NCI-H146 (cell line): ENCODE results near the gene POP7.
"Not testable (repeated sequence)": the region's sequence is repeated elsewhere in the genome, so short reads cannot be mapped to it uniquely, and the experiment has no call there.

Experiments used
- DNase-seq: peaks from one replicate; lab custom pipeline; 2025; lab: John Stamatoyannopoulos, UW

The POP7 gene

GRCh38 chr7:100692578-100692961 lies 13.4 kb upstream of the POP7 start:
- DNase-seq = no peak

DNA sequence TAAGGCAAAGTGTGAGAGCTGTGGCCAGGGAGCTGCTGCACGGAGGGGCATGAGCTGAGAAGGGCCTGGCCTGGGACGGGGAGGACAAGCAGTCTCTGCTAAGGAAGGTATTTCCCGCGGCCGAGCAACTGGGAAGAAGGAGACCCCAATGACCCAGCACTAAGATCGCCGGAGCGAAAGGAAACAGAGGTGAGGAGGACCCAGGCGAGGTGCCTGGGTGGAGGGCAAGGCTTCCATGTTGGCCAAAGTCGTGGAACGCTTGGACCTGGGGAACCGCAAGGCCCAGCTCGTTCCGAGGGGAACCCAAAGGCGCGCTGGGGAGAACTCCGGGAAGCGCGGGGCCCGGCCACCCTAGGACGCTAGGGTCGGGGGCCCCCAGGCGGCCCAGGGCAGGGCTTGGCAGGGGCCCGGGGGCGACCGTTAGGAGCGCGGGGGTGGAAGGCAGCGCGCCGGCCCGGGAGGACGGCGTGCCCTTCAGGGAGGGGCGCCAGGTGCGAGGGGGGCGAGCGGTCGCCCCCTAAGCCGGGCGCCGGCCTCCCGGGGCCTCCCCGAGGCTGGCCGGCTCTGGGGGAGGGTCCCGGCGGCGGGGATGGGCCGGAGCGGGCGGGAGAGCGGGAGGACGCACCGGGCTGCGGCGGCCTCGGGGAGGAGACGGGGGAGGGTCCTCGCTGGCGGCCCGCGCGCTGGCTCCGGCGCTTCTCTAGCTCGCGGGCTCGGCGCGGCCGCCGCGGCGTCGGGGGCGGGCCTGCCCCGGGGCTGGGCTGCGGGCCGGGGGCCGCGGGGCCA lies 12.4 kb upstream of the POP7 start:
- DNase-seq = peak; percentile 42

DNA sequence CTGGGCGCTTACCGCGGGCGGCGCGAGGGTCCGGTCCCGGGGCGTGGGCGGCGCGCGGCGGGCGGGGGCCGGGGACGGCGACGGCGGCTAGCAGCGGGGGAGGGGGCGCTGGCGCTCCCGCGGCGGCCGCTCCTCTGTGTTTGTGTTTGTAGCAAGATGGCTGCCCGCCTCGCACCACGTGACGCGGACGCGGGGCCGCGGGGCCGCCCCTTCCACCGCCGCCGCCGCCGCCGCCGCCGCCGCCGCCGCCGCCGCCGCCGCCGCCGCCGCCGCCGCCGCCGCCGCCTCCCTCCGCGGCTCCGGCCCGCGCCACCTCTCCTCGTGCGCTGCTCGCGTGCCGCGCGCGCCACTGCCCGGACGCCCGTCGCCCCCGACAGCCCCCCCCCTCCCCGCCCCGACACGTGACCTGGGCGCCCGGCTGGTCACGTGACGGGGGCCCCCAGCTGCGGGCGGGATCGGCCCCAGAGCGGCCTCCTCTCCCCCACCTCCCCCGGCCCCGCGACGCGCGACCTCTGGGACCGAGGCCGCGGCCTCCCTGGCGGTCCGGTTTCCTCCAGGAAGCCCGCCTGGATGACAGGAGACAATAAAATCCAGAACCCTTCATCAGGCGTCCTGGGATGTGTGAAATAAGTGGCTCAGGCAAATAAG lies 11.7 kb upstream of the POP7 start, which contains the start of gene GIGYF1:
TSS of gene GIGYF1 (minus strand) at position 153 of the 648 bp plus-strand sequence. CDS start 6,012 bp downstream, outside the sequence.
- DNase-seq = peak; percentile 78

DNA sequence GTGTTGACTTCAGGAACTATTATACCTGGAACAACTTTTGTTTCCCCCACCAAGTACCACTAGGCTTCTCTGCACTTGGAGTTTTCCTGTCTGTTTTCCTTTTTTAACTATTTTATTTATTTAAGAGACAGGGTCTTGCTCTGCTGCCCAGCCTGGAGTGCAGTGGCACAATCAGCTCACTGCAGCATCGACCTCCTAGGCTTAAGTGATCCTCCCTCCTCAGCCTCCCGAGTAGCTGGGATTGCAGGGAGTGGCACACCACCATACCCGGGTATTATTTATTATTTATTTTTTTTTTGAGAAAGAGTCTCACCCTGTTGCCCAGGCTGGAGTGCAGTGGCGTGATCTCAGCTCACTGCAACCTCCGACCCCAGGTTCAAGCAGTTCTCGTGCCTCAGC lies 9.8 kb upstream of the POP7 start:
- no peak for DNase-seq

DNA sequence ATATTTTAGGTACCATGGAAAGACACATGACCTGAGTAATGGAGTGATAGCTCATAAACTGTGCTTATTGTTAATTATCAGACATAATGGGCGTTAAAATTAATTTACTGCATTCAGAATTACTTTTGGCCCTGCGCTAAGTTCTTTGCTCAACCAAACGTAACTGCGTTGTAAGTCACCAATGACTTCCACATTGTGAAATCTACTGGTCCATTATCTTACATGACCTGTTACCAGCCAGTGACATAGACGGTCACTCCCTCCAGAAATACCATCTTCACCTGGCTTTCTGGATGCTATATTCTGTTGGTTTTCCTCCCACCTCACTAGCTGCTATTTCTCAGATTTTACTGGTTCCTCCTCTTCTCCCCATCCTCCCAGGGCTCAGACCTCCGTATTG lies 6.9 kb upstream of the POP7 start:
- no peak for DNase-seq

- not testable (repeated sequence) for DNase-seq
Measured at GRCh38 chr7:100701089-100701488, 4.8 kb upstream of the POP7 start.

DNA sequence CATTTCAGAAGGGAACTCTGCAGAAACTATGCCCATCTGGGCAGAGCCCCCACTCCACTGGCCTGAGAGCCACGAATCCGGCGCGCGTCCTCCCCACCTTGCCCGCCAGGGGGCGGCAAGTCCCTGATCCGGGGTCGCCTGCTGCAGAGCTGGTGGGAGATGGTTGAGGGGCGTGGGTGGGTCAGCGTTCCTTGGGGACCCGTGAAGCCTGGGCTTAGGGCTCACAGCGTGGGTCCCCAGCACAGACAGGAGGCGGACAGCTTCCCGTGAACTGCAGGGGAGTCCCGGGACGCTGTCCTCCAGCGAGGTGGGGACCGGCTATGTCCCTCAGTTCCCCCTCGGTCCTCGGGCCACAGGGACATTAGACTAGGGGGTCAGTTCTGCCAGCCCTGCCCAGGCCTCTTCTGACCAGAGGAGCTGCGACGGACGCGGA lies 585 bp upstream of the POP7 start:
- peak; percentile 67 for DNase-seq

DNA sequence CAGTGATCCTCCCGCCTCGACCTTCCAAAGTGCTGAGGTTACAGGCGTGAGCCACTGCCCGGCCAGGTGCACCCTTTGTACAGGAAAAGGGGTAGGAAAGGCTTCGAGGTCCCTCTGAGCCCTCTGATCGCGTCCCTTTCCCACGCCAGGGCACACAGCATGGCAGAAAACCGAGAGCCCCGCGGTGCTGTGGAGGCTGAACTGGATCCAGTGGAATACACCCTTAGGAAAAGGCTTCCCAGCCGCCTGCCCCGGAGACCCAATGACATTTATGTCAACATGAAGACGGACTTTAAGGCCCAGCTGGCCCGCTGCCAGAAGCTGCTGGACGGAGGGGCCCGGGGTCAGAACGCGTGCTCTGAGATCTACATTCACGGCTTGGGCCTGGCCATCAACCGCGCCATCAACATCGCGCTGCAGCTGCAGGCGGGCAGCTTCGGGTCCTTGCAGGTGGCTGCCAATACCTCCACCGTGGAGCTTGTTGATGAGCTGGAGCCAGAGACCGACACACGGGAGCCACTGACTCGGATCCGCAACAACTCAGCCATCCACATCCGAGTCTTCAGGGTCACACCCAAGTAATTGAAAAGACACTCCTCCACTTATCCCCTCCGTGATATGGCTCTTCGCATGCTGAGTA lies 871 bp downstream of the POP7 start:
- peak; percentile 17 for DNase-seq

GRCh38 chr7:100708395-100708794 lies 2.5 kb downstream of the POP7 start:
- no peak for DNase-seq

DNA sequence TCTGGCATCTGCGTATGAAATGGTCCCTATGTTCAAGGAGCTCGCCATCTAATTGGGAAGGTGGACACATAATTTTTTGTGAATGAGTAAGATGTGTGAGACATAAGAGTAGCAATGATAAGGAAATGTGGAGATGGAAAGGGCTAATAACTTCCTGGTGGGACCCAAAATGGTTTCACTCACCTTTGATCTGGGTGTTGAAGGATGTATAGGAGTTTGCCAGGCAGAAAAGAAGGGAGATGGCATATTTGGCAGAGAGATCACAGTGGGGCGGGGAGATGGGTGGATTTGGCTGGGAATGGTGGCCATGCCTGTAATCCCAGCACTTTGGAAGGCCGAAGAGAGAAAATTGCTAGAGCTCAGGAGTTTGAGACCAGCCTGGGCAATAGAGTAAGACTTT lies 4.5 kb downstream of the POP7 start:
- no peak for DNase-seq

DNA sequence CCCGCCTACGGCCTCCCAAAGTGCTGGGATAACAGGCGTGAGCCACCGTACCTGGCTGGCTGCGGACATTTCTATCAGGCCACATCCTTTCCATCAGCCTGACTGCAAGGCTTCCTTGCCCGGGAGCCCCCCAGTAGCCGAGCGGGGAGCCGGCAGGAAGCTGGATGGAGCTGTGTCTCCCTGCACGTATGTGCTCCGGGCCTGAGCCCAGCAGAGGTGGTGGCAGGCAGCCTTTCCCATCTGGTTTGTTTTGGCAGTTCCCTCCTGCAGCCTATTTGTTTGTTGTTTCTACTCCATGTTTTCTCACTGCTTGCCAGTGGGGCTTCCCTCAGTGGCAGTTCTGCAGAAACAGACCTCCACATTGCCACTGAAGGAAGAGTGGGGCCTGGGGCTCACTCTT lies 5.4 kb downstream of the POP7 start:
- DNase-seq = no peak

DNA sequence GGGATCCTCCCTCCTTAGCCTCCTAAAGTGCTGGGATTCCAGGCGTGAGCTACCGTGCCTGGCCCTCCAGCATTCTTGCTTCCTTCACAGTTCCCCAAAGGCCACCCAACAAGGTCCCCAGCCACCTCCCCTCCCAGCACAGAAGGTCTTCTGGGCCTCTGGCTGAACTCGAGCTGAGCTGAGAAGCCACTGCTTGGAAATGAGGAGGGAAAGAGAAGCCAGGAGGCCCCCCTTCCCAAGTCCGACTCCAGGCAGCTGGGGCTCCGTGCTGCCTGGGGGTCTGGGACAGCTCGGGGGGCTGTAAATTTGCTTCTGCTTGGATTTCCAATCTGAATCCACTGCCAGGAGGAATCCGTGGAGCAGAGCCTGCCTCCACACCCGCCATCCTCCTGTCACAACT lies 8.8 kb downstream of the POP7 start:
- DNase-seq = no peak

GRCh38 chr7:100717073-100717472 lies 11.2 kb downstream of the POP7 start:
- not testable (repeated sequence) for DNase-seq

DNA sequence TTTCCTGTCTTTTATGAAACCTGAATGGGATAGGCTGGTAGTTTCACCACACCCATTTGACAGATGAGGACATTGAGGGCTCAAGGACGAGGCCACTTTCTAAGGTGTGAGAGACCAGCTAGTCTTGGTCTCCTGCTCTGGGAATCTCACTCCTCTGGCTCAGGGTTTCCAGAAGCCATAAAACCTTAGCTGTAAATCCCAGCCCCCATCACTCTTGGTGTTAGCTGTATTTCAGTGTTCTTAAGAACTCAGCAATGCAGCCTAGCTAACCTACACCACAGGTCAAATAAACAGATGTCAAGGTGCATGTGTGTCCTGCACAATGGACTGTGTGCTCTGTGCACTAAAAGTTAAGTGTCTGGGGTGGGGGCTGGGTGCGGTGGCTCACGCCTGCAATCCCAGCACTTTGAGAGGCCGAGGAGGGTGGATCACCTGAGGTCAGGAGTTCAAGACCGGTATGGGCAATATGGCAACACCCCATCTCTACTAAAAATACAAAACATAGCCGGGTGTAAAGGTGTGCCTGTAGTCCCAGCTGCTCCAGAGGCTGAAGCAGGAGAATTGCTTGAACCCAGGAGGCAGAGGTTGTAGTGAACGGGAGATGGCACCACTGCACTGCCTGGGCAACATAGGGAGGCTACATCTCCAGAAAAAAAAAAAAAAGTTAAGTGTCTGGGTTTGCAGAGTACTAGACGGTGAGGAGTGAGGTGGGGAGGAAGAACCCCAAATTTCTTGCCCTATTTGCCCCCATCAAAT lies 13.8 kb downstream of the POP7 start:
- no peak for DNase-seq

GRCh38 chr7:100720279-100720670 lies 14.4 kb downstream of the POP7 start, which contains the start of gene EPO:
Gene EPO (plus strand): TSS chr7:100720468. CDS start chr7:100720981, 513 bp downstream.
- DNase-seq = no peak

DNA sequence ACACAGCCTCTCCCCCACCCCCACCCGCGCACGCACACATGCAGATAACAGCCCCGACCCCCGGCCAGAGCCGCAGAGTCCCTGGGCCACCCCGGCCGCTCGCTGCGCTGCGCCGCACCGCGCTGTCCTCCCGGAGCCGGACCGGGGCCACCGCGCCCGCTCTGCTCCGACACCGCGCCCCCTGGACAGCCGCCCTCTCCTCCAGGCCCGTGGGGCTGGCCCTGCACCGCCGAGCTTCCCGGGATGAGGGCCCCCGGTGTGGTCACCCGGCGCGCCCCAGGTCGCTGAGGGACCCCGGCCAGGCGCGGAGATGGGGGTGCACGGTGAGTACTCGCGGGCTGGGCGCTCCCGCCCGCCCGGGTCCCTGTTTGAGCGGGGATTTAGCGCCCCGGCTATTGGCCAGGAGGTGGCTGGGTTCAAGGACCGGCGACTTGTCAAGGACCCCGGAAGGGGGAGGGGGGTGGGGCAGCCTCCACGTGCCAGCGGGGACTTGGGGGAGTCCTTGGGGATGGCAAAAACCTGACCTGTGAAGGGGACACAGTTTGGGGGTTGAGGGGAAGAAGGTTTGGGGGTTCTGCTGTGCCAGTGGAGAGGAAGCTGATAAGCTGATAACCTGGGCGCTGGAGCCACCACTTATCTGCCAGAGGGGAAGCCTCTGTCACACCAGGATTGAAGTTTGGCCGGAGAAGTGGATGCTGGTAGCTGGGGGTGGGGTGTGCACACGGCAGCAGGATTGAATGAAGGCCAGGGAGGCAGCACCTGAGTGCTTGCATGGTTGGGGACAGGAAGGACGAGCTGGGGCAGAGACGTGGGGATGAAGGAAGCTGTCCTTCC lies 15.0 kb downstream of the POP7 start:
- DNase-seq = no peak

- DNase-seq = no peak
Measured at GRCh38 chr7:100721505-100721812, 15.5 kb downstream of the POP7 start.

DNA sequence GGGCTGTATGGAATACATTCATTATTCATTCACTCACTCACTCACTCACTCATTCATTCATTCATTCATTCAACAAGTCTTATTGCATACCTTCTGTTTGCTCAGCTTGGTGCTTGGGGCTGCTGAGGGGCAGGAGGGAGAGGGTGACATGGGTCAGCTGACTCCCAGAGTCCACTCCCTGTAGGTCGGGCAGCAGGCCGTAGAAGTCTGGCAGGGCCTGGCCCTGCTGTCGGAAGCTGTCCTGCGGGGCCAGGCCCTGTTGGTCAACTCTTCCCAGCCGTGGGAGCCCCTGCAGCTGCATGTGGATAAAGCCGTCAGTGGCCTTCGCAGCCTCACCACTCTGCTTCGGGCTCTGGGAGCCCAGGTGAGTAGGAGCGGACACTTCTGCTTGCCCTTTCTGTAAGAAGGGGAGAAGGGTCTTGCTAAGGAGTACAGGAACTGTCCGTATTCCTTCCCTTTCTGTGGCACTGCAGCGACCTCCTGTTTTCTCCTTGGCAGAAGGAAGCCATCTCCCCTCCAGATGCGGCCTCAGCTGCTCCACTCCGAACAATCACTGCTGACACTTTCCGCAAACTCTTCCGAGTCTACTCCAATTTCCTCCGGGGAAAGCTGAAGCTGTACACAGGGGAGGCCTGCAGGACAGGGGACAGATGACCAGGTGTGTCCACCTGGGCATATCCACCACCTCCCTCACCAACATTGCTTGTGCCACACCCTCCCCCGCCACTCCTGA lies 16.7 kb downstream of the POP7 start:
- no peak for DNase-seq

DNA sequence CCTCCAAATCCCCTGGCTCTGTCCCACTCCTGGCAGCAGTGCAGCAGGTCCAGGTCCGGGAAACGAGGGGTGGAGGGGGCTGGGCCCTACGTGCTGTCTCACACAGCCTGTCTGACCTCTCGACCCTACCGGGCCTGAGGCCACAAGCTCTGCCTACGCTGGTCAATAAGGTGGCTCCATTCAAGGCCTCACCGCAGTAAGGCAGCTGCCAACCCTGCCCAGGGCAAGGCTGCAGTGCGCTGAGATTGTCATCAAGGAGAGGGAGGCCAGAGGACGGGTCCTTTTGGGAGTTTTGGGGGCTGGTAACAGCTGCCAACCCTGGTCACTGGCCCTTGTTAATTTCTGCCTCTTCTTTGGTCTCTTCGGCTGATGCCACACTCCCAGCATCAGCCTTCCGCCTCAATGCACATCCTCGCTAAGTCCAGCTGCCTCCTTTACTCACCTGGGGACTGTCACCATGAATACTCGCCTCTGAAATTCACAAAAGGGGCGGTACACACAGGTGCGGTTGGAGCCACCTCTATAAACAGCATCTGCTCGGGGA lies 17.9 kb downstream of the POP7 start:
- peak; percentile 13 for DNase-seq

DNA sequence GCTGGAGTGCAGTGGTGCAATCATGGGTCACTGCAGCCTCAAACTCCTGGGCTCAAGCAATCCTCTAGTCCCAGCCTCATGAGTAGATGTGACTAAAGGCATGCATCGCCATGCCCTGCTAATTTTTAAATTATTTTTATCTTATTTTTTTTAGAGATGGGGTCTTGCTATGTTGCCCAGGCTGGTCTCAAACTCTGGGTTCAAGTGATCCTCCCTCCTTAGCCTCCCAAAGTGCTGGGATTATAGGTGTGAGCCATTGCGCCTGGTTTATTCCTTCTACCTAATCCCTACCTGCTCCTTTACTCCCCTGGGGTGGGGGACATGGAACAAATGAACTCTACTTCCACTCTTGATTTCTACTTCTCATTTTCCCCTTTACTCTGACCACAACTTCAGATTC lies 18.4 kb downstream of the POP7 start:
- not testable (repeated sequence) for DNase-seq
